ENCODE data around the gene MLH1.

GRCh38 chr3:36954452-36955134, 38.7 kb upstream of the MLH1 start:
- TF ChIP-seq CTCF (IDR thresholded peaks at IDR 0.05) (no peak), POLR2A (IDR thresholded peaks at IDR 0.05) (no peak), EP300 (IDR thresholded peaks at IDR 0.05) (no peak)

Data from ovary (tissue), 3 donors.